Neutrophil (primary cell): ENCODE data around the gene ARFGAP1.
A peak's percentile ranks its signal among the peaks of the same experiment; 100 is the strongest.

Experiments used
- H3K27ac ChIP-seq: fragments of 200-600 bp; sonication (generic); 2 replicates; pipeline ENCODE4 v1.5.1; 2016; ENCODE audit warnings: mild to moderate bottlenecking, moderate library complexity
- H3K27me3 ChIP-seq: fragments of 200-600 bp; sonication (generic); 2 replicates; pipeline ENCODE4 v1.6.0; 2016; ENCODE audit warnings: mild to moderate bottlenecking
- H3K36me3 ChIP-seq: fragments of 200-600 bp; sonication (generic); 2 replicates; pipeline ENCODE4 v1.5.1; 2017
- H3K4me1 ChIP-seq, 2 experiments: fragments of 200-600 bp in 1 of 2; sonication (generic) in 1 of 2; 1 replicate in 1 of 2; 2 replicates in 1 of 2; pipeline versions ENCODE4 v1.5.1 to v1.6.1; 2013 to 2016; ENCODE audit warnings: low read depth in 1 of 2, low read length in 1 of 2, mild to moderate bottlenecking in 1 of 2, moderate library complexity in 1 of 2; ENCODE audit not compliant: control insufficient read depth in 1 of 2, insufficient read depth in 1 of 2
- H3K4me3 ChIP-seq, 2 experiments: fragments of 200-600 bp in 1 of 2; sonication (generic) in 1 of 2; 1 replicate in 1 of 2; 2 replicates in 1 of 2; pipeline ENCODE4 v1.5.1; 2013 to 2016; ENCODE audit warnings: low read depth in 1 of 2, low read length in 1 of 2, mild to moderate bottlenecking in 1 of 2, moderate library complexity in 1 of 2
- H3K9me3 ChIP-seq: fragments of 200-600 bp; sonication (generic); 2 replicates; pipeline ENCODE4 v1.5.1; 2016
- TF ChIP-seq, protein P1 (sequence below): fragments of 200-600 bp; sonication (generic); IDR thresholded peaks from 2 replicates; pipeline ENCODE4 v1.5.1; 2016; ENCODE audit warnings: antibody characterized with exemption

ARFGAP1 gene

GRCh38 chr20:63233061-63233344 is 39.6 kb upstream of the ARFGAP1 start:
- TF ChIP-seq, protein P1, sequence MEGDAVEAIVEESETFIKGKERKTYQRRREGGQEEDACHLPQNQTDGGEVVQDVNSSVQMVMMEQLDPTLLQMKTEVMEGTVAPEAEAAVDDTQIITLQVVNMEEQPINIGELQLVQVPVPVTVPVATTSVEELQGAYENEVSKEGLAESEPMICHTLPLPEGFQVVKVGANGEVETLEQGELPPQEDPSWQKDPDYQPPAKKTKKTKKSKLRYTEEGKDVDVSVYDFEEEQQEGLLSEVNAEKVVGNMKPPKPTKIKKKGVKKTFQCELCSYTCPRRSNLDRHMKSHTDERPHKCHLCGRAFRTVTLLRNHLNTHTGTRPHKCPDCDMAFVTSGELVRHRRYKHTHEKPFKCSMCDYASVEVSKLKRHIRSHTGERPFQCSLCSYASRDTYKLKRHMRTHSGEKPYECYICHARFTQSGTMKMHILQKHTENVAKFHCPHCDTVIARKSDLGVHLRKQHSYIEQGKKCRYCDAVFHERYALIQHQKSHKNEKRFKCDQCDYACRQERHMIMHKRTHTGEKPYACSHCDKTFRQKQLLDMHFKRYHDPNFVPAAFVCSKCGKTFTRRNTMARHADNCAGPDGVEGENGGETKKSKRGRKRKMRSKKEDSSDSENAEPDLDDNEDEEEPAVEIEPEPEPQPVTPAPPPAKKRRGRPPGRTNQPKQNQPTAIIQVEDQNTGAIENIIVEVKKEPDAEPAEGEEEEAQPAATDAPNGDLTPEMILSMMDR = no peak
- H3K36me3 ChIP-seq = no peaks in the 10 kb centered on the region
- H3K4me3 ChIP-seq = no peak overlapping the region
- no peaks in the 10 kb centered on the region for H3K9me3 ChIP-seq
- H3K27ac ChIP-seq = no peak overlapping the region
- peaks cover 70% of the 10 kb centered on the region for H3K27me3 ChIP-seq
- no peaks in the 10 kb centered on the region for H3K4me1 ChIP-seq

- Histone ChIP-seq H3K4me3 (no peak overlapping the region), H3K4me1 (no peaks in the 10 kb centered on the region), H3K36me3 (no peaks in the 10 kb centered on the region), H3K9me3 (no peaks in the 10 kb centered on the region), H3K27ac (no peak overlapping the region), H3K27me3 (peaks cover 61% of the 10 kb centered on the region)
- TF ChIP-seq, protein P1 = no peak
Observed at GRCh38 chr20:63233924-63234323, 38.7 kb upstream of the ARFGAP1 start.

DNA sequence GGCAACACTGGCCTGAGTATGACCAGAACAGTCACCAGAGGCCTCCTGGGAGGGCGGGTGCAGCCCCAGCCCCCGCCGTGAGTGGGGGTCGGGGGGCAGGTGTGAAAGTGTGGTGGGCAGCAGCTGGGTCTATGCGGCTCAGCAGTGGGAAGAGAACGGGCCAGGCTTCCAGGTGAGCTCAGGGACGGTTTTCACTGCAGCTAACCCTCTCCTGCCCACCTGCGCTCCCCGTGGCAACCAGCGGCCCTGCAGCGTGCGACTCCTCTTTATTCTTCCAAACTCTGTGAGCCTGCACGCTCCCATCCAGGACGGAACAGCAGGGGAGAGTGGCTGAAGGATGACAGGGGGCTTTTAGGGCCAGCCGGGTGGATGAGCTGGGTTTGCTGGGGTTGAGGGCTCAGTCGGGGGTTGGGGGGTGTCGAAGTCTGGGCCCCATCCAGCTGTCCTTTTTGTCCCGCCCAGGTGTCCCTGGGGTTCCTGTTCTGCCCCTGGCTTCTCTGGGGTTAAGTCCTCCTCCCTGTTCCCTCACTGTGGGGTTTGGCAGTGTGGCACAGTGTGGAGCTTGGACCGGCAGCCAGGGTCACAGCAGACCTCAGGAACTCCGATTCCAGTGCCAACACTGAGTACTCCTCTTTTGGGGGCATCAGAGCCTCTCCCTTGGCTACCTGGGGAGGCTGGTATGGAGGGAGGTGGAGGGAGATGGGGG is 37.8 kb upstream of the ARFGAP1 start:
- Histone ChIP-seq H3K27ac (peak overlapping the region; percentile 51), H3K9me3 (no peaks in the 10 kb centered on the region), H3K4me3 (no peak overlapping the region), H3K36me3 (no peaks in the 10 kb centered on the region), H3K27me3 (peaks cover 52% of the 10 kb centered on the region), H3K4me1 (no peaks in the 10 kb centered on the region)
- TF ChIP-seq, protein P1 = no peak

GRCh38 chr20:63235399-63235983 is 37.1 kb upstream of the ARFGAP1 start, which contains the start of gene BIRC7:
Gene BIRC7 (plus strand): TSS chr20:63235905. CDS start chr20:63236097, 192 bp downstream.
- no peak within 1 kb of the TSS for H3K4me3 ChIP-seq
- no peaks in the 10 kb centered on the region for H3K4me1 ChIP-seq
- H3K36me3 ChIP-seq = no peaks in the 10 kb centered on the region
- H3K9me3 ChIP-seq = no peaks in the 10 kb centered on the region
- H3K27me3 ChIP-seq = peaks cover 46% of the 10 kb centered on the region
- H3K27ac ChIP-seq = peak within 1 kb of the TSS; percentile 51
- TF ChIP-seq, protein P1 = no peak

DNA sequence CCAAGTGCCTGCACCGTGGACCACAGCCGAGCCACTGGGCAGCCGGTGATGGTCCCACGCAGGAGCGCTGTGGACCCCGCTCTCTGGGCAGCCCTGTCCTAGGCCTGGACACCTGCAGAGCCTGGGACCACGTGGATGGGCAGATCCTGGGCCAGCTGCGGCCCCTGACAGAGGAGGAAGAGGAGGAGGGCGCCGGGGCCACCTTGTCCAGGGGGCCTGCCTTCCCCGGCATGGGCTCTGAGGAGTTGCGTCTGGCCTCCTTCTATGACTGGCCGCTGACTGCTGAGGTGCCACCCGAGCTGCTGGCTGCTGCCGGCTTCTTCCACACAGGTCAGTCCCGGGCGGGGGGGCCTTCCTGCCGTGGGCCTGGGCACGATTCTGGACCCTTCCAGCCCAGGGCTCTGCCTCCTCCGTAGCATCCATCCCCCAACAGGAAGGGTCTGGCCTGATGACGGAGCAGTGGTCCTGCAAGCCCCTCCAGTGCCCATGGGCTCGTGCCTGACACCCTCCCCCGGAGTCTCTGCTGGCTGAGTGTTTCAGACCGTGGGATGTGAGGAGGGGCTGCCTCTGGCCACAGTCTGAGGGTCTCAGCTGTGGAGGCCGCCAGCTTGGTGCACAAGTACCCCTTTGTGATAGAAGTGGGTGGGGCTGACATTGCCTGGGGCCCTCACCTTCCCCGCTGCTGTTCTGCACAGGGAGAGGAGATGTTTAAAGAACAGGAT is 36.3 kb upstream of the ARFGAP1 start:
- TF ChIP-seq, protein P1 = no peak
- H3K27ac ChIP-seq = no peak overlapping the region

More for the DNA sequence above, 36.3 kb upstream of the ARFGAP1 start:
- H3K36me3 ChIP-seq = no peaks in the 10 kb centered on the region
- no peaks in the 10 kb centered on the region for H3K4me1 ChIP-seq
- H3K4me3 ChIP-seq = no peak overlapping the region
- H3K9me3 ChIP-seq = no peaks in the 10 kb centered on the region
- peaks cover 38% of the 10 kb centered on the region for H3K27me3 ChIP-seq
